ENCODE measurements around the gene NNT.

The NNT gene

GRCh38 chr5:43623048-43623680, 20.2 kb downstream of the NNT start:
- DNase-seq (ENCODE audit: low read depth), result no peak
- TF ChIP-seq, protein P1, sequence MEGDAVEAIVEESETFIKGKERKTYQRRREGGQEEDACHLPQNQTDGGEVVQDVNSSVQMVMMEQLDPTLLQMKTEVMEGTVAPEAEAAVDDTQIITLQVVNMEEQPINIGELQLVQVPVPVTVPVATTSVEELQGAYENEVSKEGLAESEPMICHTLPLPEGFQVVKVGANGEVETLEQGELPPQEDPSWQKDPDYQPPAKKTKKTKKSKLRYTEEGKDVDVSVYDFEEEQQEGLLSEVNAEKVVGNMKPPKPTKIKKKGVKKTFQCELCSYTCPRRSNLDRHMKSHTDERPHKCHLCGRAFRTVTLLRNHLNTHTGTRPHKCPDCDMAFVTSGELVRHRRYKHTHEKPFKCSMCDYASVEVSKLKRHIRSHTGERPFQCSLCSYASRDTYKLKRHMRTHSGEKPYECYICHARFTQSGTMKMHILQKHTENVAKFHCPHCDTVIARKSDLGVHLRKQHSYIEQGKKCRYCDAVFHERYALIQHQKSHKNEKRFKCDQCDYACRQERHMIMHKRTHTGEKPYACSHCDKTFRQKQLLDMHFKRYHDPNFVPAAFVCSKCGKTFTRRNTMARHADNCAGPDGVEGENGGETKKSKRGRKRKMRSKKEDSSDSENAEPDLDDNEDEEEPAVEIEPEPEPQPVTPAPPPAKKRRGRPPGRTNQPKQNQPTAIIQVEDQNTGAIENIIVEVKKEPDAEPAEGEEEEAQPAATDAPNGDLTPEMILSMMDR (IDR thresholded peaks at IDR 0.05; ENCODE audit: insufficient read depth, low read depth, low read length, missing control alignments), result no peak
- no peak overlapping the region for H3K4me3 ChIP-seq (ENCODE audit: low read depth, low read length)

- peak; percentile 18 for DNase-seq (ENCODE audit: low read depth)
- TF ChIP-seq, protein P1 (IDR thresholded peaks at IDR 0.05; ENCODE audit: insufficient read depth, low read depth, low read length, missing control alignments), result no peak
- no peak overlapping the region for H3K4me3 ChIP-seq (ENCODE audit: low read depth, low read length)
Measured at GRCh38 chr5:43627028-43627427, 24.0 kb downstream of the NNT start.

DNA sequence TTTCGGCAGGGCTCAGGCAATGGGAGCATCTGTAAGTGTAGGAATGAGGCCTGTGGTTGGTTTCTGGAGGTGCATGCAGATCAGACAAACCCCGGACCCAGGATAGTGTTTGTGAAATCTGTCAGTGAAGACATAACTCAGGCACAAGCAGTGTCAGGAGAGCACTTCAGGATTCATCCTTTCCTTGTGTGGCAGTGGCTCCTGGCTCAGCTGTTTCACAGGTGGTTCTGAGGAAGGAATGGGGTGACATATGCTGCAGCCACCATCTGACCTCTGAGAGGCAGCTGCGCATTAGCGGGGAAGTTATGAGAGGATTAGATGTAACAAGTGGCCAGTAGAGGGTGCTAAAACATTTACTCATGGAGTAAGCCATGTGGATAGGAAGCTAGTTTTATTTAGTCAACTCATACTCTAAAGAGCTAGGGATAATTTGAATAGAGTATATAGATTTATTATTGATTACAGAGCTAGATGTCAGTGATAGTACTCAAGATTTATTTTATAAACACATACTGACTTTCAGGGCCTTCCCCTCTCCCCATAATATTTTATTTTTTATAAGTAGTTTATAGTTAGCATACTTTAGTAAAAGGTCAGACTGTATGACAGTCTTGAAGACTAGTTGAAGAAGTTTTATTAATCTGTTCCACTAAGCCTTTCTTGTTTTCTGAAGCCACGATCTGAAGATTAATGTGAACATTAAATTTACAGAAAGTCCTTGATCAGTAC, 28.4 kb downstream of the NNT start:
- DNase-seq (ENCODE audit: low read depth), result peak; percentile 58
- TF ChIP-seq, protein P1 (IDR thresholded peaks at IDR 0.05; ENCODE audit: insufficient read depth, low read depth, low read length, missing control alignments), result peak; percentile 41
- H3K4me3 ChIP-seq (ENCODE audit: low read depth, low read length), result no peak overlapping the region

GRCh38 chr5:43634621-43635020, 31.6 kb downstream of the NNT start:
- no peak overlapping the region for H3K4me3 ChIP-seq (ENCODE audit: low read depth, low read length)
- DNase-seq (ENCODE audit: low read depth), result no peak
- TF ChIP-seq, protein P1 (IDR thresholded peaks at IDR 0.05; ENCODE audit: insufficient read depth, low read depth, low read length, missing control alignments), result no peak

GRCh38 chr5:43635374-43635773, 32.4 kb downstream of the NNT start:
- TF ChIP-seq, protein P1 (IDR thresholded peaks at IDR 0.05; ENCODE audit: insufficient read depth, low read depth, low read length, missing control alignments), result no peak
- DNase-seq (ENCODE audit: low read depth), result no peak
- no peak overlapping the region for H3K4me3 ChIP-seq (ENCODE audit: low read depth, low read length)

DNA sequence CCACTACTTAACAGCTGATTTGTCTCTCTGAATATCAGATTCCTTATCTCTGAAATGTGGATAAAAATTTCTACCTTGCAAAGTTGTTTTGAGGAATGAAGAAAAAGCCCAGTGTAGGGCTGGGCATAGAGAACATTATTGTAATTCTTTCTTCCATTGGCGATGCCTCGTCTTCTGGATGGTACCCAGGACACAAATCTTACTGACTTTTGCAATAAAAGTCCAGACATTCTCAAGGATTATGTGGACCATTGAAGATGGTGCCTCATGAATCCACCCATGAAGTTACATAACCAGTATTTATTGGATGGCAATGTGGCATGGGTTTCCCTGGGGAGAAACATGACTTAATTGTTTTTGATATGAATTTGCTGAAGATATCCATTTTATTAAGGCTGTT, 33.1 kb downstream of the NNT start:
- TF ChIP-seq, protein P1 (IDR thresholded peaks at IDR 0.05; ENCODE audit: insufficient read depth, low read depth, low read length, missing control alignments), result no peak
- no peak for DNase-seq (ENCODE audit: low read depth)
- H3K4me3 ChIP-seq (ENCODE audit: low read depth, low read length), result no peak overlapping the region

Measured in GM12865 (cell line).